Choroid plexus epithelial cell (primary cell): ENCODE results near the gene C11orf71.

Source experiments
- DNase-seq: peaks from one replicate; pipeline ENCODE4 v3.0.0-alpha.2; 2010; ENCODE audit warnings: low read depth
- H3K4me3 ChIP-seq: 2 replicates; pipeline ENCODE4 v1.5.1; 2011; ENCODE audit warnings: low read depth, mild to moderate bottlenecking, control low read depth, low read length, moderate library complexity
- TF ChIP-seq, protein P1 (sequence below): conservative IDR thresholded peaks from 2 replicates; pipeline ENCODE4 v1.5.1; 2011; ENCODE audit warnings: low read depth, mild to moderate bottlenecking, control low read depth, inconsistent platforms, low read length, moderate library complexity

The C11orf71 gene

DNA sequence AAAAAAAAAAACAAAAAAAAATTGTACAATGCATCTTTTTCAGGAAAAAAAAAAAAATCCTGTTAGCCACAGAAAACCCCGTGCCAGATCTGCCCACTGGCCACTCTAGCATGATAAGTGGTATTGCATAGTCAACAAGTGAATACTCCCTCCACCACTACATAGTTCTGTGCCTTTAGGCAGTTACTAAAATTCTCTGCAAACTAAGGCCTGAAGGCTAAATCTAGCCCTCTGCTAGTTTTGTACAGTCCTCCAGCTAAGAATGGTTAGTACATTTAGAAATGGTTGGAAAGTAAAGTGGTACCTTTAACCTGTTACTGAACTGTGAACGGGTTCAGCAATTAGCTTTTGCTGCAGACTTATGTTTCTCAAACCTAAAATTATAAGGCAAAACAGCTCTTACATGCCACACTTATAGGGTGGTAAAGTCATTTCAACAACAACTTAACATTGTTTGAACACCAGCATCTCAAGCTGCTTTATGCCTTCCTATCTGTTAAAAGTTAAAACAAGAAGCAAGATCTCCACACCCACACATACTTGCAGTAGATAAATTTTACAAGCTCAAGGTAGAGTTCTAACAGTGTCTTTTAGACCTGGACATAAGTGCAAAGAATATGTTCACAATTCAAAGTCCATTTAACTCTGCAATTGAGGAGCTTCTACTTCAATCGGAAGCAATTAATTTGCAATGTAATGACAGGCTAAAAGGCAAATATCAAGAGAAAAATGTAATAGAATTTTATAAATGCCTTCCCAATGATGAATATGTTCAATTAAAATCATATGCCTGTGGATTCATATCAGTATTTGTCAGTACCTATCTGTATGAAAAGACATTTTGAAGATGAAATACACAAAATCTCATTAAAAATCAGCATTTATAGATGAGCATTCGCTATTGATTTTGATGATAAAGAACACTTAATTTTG lies 7.3 kb downstream of the C11orf71 start:
- TF ChIP-seq, protein P1, sequence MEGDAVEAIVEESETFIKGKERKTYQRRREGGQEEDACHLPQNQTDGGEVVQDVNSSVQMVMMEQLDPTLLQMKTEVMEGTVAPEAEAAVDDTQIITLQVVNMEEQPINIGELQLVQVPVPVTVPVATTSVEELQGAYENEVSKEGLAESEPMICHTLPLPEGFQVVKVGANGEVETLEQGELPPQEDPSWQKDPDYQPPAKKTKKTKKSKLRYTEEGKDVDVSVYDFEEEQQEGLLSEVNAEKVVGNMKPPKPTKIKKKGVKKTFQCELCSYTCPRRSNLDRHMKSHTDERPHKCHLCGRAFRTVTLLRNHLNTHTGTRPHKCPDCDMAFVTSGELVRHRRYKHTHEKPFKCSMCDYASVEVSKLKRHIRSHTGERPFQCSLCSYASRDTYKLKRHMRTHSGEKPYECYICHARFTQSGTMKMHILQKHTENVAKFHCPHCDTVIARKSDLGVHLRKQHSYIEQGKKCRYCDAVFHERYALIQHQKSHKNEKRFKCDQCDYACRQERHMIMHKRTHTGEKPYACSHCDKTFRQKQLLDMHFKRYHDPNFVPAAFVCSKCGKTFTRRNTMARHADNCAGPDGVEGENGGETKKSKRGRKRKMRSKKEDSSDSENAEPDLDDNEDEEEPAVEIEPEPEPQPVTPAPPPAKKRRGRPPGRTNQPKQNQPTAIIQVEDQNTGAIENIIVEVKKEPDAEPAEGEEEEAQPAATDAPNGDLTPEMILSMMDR = no peak
- no peak overlapping the region for H3K4me3 ChIP-seq
- DNase-seq = no peak

DNA sequence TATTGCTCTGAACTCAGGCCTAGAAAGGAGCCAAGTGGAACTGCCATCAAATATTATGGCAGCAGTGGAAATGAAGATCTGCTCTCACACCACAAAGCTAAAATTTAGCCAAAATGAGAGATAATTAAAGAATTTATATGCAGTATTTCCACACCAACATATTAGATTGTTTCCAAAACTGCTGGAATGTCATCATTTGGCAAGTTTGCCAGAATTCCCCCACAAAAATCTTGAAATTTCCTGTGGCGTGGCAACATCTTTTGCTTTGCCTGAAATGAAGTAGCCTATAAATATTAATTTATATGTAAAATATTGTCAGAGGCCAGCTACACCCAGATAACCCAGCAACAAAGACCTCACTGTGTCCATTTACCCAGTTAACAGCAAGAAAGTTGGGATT lies 13.8 kb downstream of the C11orf71 start:
- TF ChIP-seq, protein P1 = no peak
- DNase-seq = no peak
- H3K4me3 ChIP-seq = no peak overlapping the region

DNA sequence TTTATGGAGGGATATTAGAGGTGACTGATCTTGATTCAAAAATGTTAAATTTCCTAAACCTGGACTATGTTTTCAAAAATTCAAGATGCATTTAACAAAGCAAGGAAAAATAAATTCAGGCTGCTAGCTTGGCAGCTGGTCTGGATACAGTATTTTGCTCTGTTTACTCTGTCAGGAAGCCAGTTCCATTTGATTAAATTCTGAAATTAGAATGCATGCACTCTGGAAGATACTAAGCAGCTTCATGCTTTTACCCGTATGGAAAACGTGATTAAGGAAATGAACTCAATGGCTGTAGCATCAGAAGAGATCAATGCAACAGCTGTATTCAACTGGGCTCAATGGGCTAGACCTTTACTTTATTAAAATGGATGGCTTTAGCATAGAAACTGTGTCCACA lies 14.2 kb downstream of the C11orf71 start:
- DNase-seq = no peak
- TF ChIP-seq, protein P1 = no peak
- H3K4me3 ChIP-seq = no peak overlapping the region

DNA sequence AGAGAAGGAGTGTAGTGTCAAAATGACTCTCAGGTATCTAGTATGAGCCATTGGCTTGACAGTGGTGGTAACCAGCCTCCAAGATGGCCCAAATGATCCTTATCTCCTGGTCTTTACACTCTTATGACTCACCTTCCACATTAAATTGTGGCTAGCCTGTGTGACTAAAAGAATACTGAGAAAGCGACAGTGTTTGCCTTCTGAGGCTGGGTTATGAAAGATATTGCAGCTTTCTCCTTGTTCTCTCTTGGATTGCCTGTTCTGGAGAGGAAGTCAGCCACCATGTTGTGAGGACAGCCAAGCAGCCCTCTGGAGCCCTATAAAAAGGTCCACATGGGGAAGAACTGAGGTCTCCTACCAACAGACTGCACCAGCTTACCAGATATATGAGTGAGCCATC lies 15.8 kb downstream of the C11orf71 start:
- TF ChIP-seq, protein P1 = no peak
- H3K4me3 ChIP-seq = no peak overlapping the region
- no peak for DNase-seq

DNA sequence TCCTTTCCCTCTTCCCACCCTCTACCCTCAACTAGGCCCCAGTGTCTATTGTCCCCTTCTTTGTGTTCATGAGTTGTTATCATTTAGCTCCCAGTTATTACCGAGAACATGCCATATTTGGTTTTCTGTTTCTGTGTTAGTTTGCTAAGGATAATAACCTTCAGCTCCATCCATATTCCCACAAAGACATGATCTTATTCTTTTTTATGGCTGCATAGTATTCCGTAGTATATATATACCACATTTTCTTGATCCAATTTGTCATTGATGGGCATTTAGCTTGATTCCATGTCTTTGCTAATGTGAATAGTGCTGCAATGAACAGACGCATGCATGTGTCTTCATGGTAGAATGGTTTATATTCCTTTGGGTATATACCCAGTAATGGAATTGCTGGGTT lies 17.8 kb downstream of the C11orf71 start:
- H3K4me3 ChIP-seq = no peak overlapping the region
- no peak for DNase-seq
- TF ChIP-seq, protein P1 = no peak

DNA sequence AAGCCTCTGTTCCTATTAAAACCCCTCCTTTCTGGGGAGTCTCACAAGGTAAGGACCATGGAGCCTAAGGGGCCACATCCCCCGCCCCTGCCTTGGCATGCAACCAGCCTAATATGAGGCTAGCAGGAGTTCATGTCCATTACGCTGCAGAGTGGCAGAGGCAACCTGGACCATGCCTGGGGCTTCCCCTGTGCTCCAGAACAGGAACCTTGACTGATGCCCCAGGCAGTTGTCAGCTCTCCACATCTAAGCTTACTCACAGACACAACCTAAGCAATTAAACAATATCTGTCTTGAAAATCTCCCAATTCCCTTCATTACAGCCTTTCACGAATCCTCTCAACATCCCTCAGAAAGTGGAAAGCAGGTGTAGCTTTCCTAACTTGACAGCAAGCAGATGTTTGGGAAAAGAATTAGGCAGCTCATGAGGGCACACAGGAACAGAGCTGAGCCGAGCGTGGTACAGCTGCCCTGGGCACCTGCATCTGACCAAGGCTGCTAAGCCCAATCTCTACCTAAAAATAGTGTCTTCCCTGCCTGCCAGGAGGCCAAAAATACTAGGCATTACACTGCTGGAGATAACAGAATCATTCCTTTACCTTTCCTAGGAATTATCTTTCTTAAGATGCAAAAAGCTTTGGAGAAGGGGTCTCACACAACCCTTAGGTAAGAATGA lies 20.8 kb downstream of the C11orf71 start:
- TF ChIP-seq, protein P1 = no peak
- DNase-seq = no peak
- H3K4me3 ChIP-seq = no peak overlapping the region
